ENCODE measurements around the gene MATCAP1. TPM values are rescaled to one million over a fixed set of nuclear protein-coding genes. Genes with fewer than 3 reads are reported as not detected.

MATCAP1 gene
- polyA plus RNA-seq, 1 donor from 2014 or later = 323 TPM

- Histone ChIP-seq H3K79me2 (replicated peaks; ENCODE audit: insufficient read depth, low read length) (no peaks in the 10 kb centered on the region), H3K4me2 (ENCODE audit: low read length) (no peak overlapping the region), H4K20me1 (ENCODE audit: insufficient read depth) (no peaks in the 10 kb centered on the region), H3K27ac (ENCODE audit: low read length) (no peak overlapping the region), H3F3A (ENCODE audit: insufficient read depth, low read length, poor library complexity, severe bottlenecking) (no peaks in the 10 kb centered on the region), H3K9ac (ENCODE audit: low read length) (no peak overlapping the region), H3K4me3 (ENCODE audit: low read length) (no peak overlapping the region), H3K9me3 (ENCODE audit: low read length) (no peaks in the 10 kb centered on the region), H3K36me3 (ENCODE audit: insufficient read depth, low read length) (no peaks in the 10 kb centered on the region), H2AFZ (ENCODE audit: low read depth, low read length) (no peak overlapping the region), H3K9me2 (ENCODE audit: insufficient read depth, low read length) (no peaks in the 10 kb centered on the region), H3K27me3 (ENCODE audit: insufficient read depth, low read depth, low read length) (peaks cover 94% of the 10 kb centered on the region)
- no peak for TF ChIP-seq REST (IDR thresholded peaks at IDR 0.05; ENCODE audit: borderline replicate concordance)
- no peak for TF ChIP-seq POLR2AphosphoS5 (IDR thresholded peaks at IDR 0.05)
- TF ChIP-seq EZH2 (IDR thresholded peaks at IDR 0.05; ENCODE audit: borderline replicate concordance, insufficient read depth, low read length, poor library complexity, severe bottlenecking) = no peak
- no peak for TF ChIP-seq EP300 (conservative IDR thresholded peaks at IDR 0.05; ENCODE audit: poor library complexity, severe bottlenecking)
- no peak for TF ChIP-seq CTCF (IDR thresholded peaks at IDR 0.05; ENCODE audit: poor library complexity, severe bottlenecking)
- TF ChIP-seq MXI1 (conservative IDR thresholded peaks at IDR 0.05; ENCODE audit: poor library complexity, severe bottlenecking) = no peak
- no peak for TF ChIP-seq RAD21 (conservative IDR thresholded peaks at IDR 0.05)
- no peak for TF ChIP-seq TAF1 (IDR thresholded peaks at IDR 0.05; ENCODE audit: low read depth)
- TF ChIP-seq SMC3 (conservative IDR thresholded peaks at IDR 0.05; ENCODE audit: poor library complexity) = no peak
These were observed 16.2 kb downstream of the MATCAP1 start for GRCh38 chr16:67167588-67167987.

- Histone ChIP-seq H3K9me3 (ENCODE audit: low read length) (no peaks in the 10 kb centered on the region), H3K9ac (ENCODE audit: low read length) (no peak overlapping the region), H3K9me2 (ENCODE audit: insufficient read depth, low read length) (no peaks in the 10 kb centered on the region), H2AFZ (ENCODE audit: low read depth, low read length) (no peak overlapping the region), H3F3A (ENCODE audit: insufficient read depth, low read length, poor library complexity, severe bottlenecking) (no peaks in the 10 kb centered on the region), H3K4me2 (ENCODE audit: low read length) (no peak overlapping the region), H3K27ac (ENCODE audit: low read length) (no peak overlapping the region), H3K4me3 (ENCODE audit: low read length) (no peak overlapping the region), H4K20me1 (ENCODE audit: insufficient read depth) (no peaks in the 10 kb centered on the region), H3K36me3 (ENCODE audit: insufficient read depth, low read length) (no peaks in the 10 kb centered on the region), H3K27me3 (ENCODE audit: insufficient read depth, low read depth, low read length) (peaks cover 99% of the 10 kb centered on the region), H3K79me2 (replicated peaks; ENCODE audit: insufficient read depth, low read length) (no peaks in the 10 kb centered on the region)
- TF ChIP-seq REST (IDR thresholded peaks at IDR 0.05; ENCODE audit: borderline replicate concordance) (no peak), TAF1 (IDR thresholded peaks at IDR 0.05; ENCODE audit: low read depth) (no peak), EP300 (conservative IDR thresholded peaks at IDR 0.05; ENCODE audit: poor library complexity, severe bottlenecking) (no peak), RAD21 (conservative IDR thresholded peaks at IDR 0.05) (no peak), EZH2 (IDR thresholded peaks at IDR 0.05; ENCODE audit: borderline replicate concordance, insufficient read depth, low read length, poor library complexity, severe bottlenecking) (no peak), SMC3 (conservative IDR thresholded peaks at IDR 0.05; ENCODE audit: poor library complexity) (no peak), POLR2AphosphoS5 (IDR thresholded peaks at IDR 0.05) (no peak), MXI1 (conservative IDR thresholded peaks at IDR 0.05; ENCODE audit: poor library complexity, severe bottlenecking) (no peak), CTCF (IDR thresholded peaks at IDR 0.05; ENCODE audit: poor library complexity, severe bottlenecking) (no peak)
These were observed 17.1 kb downstream of the MATCAP1 start for GRCh38 chr16:67166598-67167168.
